ENCODE results near the gene ANGPTL7.

ANGPTL7 gene

GRCh38 chr1:11227106-11228077 is 38.2 kb downstream of the ANGPTL7 start:
- TF ChIP-seq CTCF (conservative IDR thresholded peaks at IDR 0.05) (no peak), ZFX (IDR thresholded peaks at IDR 0.05) (no peak)
- no peak overlapping the region for H3K27ac ChIP-seq

GRCh38 chr1:11229203-11229602 is 40.0 kb downstream of the ANGPTL7 start:
- H3K27ac ChIP-seq: no peak overlapping the region
- TF ChIP-seq ZFX (IDR thresholded peaks at IDR 0.05) (no peak), CTCF (conservative IDR thresholded peaks at IDR 0.05) (no peak)

- no peak for TF ChIP-seq CTCF (conservative IDR thresholded peaks at IDR 0.05)
- no peak for TF ChIP-seq ZFX (IDR thresholded peaks at IDR 0.05)
- no peak overlapping the region for H3K27ac ChIP-seq
Measured at GRCh38 chr1:11233208-11233607, 44.1 kb downstream of the ANGPTL7 start.

GRCh38 chr1:11237356-11237755 is 48.2 kb downstream of the ANGPTL7 start:
- no peak overlapping the region for H3K27ac ChIP-seq
- TF ChIP-seq CTCF (conservative IDR thresholded peaks at IDR 0.05) (no peak), ZFX (IDR thresholded peaks at IDR 0.05) (no peak)

- TF ChIP-seq CTCF (conservative IDR thresholded peaks at IDR 0.05): no peak
- no peak for TF ChIP-seq ZFX (IDR thresholded peaks at IDR 0.05)
- H3K27ac ChIP-seq: no peak overlapping the region
Measured at GRCh38 chr1:11238311-11238710, 49.2 kb downstream of the ANGPTL7 start.

- TF ChIP-seq ZFX (IDR thresholded peaks at IDR 0.05) (no peak), CTCF (conservative IDR thresholded peaks at IDR 0.05) (no peak)
- H3K27ac ChIP-seq: no peak overlapping the region
Measured at GRCh38 chr1:11245248-11245647, 56.1 kb downstream of the ANGPTL7 start.

Measured in C4-2B (cell line).